T-helper 9 cell (primary cell): ENCODE data around the gene SH3TC2.

Source experiments
- DNase-seq: peaks from one replicate; pipeline ENCODE4 v3.0.0-alpha.2; 2020

Gene SH3TC2

DNA sequence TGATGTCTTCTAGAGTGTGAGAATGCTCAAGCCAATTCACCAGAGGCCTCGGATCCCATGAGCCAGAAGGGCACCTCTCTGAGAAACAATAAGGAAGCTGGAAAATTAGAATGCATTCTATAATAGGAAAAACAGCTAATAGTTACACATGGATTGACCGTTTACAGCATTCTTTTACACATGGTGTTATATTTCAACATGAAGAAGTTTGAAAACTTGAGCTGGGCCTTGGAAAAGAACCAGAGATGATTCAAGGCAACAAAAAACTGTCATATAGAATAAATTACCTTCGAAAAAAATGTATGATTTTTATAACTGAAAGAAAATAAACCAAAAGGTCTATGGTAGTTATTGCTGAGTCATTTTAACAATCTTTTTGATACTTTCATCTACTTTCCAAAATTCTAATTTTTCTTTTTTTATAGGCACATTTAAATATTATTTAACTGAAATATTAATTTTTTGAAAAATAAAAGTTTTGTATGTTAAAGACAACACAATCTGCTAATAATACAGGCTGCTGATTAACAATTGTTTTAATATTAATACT lies 6.2 kb downstream of the SH3TC2 start:
- no peak for DNase-seq

DNA sequence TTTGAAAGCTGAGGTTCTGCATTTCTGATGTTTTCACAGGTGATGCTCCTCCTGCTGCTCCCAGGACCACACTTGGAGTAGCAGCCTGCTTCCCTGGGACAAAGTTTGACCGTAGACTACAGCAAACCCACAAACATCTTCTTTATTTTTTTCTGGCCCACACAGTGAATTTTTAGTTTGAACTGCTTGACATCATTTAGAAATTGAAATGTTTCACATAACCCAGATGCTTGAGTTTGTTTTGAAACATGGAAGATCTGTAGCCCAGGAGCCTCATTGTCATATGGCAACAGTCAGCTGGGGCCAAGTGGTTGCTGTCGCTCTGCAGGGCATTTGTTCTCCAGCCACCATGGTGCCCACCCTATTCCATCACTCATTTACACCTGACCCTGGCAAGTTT lies 8.4 kb downstream of the SH3TC2 start:
- no peak for DNase-seq

DNA sequence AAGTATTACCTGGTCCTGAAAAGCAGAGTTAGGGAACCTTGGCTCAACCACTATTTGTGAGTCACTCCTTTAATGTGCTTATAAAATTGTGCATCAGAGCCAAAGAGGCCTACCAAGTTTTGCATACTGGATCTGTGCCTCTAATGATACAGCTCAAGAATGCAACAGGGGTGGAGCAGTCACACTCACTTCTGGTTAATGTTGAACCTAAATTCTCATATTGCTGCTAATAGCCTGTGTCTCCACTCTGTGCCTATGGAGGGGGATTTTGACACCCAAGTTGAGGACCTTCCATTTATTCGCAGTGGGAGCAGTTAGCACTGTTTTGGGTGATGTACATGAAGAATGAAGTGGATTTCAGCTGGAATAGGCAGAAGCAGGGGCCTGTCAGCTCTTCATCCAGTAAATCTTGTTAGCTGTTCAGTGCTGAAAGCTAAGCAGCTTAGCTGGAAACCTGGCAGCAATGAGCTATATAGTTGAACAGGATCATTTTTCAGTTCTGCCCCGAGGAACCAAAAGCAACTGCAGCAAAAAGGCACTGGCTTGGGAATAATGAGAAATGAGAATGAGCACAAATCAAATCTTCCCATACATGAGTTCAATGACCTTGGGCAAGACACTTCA lies 9.7 kb downstream of the SH3TC2 start:
- no peak for DNase-seq

DNA sequence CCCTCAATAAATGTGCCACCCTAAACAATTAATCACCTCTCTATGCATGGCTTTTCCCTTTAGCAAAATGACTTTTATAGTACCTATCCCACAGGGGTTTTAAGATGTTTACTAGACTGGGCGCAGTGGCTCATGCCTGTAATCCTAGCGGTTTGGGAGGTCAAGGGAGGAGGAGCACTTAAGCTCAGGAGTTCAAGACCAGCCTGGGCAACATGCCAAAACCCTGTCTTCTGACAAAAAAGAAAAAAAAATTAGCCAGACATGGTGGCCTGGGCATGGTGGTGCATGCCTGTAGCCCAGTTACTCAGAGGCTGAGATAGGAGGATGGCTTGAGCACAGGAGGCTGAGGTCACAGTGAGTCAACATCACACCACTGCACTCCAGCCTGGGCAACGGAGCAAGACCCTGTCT lies 13.5 kb downstream of the SH3TC2 start:
- DNase-seq, result no peak

DNA sequence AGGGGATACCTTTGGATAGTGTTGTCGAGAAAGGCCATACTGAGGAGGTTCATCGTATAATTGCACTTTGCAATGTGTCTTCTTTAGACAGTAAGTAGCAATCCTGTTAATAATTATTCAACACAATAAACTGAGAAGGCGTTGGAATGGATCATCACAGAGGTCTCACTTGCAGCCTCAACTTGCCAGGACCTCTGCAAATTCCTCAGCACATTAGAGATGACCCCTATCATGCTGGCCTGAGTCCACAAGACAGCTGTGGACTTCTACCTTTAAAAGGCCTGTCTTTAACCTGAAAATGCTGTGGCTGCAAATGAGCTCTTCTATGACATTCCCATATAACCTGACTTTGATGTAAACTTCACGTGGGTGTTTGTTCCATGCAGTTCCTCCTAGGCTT lies 14.1 kb downstream of the SH3TC2 start:
- DNase-seq, result no peak

DNA sequence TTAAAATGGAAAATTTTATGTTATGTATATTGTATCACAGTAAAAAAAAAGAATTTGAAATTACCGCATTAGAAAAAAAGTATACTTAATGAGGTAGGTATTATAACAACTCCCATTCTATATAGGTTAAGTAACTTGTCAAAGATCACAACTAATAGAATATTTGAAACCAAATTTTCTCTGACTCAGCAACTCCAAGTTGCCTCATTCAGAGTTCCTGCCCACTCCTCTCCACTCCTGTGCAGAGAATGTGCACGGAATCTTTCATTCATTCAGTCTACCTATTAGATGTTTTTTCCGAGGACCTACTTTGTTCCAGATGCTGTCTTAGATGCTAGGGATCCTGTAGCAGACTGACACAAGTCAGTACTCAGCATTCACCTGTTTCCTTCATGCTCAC lies 15.4 kb downstream of the SH3TC2 start:
- DNase-seq, result no peak

DNA sequence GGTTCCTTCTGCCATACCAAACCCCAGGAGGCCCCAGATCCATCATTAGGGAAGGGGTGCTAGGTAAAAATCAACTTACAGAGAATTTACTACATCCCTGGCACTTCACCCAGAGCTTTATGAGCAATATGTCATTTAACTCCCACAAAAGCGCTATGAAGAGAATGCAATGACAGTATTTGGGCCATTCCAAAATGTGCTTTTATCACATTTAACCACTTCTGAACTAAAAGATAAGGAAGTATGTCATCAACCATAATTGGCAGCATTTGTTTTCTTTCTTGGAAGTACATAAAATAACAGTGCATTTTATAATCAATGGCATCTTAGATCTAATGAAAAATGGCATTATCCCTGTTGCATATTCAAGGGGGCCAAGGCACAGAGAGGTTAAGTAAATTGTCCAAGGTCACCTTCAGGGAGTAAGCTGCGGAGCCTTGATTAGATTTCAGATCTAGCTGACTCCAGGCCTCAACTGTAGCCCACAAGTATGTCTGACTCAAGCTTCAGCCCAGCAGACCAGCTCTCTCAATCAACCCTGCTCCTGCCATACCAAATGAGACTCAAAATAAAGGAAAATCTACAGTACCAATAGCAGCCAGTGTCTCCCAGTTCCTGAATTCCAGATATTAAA lies 16.5 kb downstream of the SH3TC2 start:
- no peak for DNase-seq

DNA sequence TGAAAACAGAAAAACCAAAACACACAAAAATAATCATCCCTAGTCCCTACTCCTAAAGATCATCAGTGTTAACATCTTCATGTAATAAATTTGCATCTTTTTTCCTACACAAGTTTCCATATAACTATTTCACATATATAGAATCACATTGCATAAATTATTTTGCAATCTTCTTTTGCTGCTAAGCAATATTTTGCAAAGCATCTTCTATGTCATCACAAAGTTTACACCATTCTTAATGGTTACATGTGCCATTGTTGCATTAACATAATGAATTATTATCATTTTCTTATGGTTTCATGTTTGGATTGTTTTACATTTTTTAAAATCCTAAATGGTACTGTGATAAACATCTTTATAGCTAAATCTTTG lies 17.8 kb downstream of the SH3TC2 start:
- no peak for DNase-seq

DNA sequence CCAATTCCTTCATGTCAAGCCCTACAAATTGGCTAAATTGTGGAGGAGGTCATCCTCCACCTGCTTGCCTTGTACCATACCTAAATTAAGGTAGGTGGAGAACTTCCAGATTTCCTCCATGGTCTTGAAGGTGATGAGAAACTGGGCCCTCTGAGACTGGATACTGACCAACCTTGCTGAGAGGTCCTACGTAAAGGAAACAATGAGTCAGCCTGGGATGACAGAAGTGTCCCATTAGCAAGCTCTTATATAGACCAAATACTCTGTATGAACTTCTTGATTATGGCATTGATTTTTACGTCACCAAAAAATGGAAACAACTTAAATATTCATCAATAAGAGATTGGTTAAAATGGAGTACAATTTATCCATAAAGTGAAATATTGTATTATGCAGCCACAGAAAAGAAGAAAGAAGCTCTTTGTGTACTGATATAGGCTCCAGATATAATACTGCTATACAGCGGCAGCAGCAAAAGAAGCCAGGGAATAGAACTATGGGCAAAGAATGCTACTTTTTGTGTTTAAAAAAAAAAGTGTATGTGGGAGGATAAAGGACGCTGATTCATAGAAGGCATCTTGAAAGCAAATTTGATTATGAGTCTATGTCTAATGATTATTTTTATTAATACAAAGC lies 18.3 kb downstream of the SH3TC2 start:
- no peak for DNase-seq

DNA sequence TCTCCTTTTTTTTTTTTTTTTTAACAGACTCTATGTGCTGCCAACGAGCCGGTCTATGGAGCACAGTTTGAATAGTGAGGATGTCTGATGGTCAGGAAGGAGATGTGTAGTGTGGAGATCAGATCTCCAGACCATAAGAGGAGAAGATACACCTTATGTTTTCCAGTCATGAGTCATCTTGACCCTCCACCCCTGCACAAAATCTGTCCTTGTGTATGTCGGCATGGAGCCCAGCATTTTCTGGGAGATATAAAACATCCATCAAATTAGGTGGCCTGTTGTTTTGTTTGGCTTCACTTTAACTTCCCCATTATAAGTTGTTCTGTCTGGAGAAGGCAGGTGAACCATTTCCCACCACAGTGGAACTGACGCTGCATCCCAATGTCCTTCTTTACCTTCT lies 19.2 kb downstream of the SH3TC2 start:
- DNase-seq, result no peak

DNA sequence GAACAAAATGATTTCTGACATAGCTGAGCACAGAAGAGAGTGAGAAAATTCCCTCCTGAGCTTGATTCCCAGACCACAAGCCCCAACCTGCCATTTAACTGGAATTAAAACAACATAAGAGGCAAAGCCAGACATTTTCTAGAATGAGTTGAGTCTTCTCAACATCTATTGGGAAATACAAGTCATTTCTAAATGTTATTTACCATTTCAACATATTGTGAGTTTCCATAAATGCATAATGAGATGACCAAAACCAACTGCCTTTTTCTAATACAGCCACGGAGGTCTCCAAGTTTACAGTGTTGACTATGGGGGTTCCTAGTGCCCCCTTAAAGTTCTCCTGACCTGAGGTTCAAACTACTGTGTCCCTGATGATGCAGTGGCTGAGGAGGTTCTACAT lies 20.0 kb downstream of the SH3TC2 start:
- DNase-seq, result no peak

DNA sequence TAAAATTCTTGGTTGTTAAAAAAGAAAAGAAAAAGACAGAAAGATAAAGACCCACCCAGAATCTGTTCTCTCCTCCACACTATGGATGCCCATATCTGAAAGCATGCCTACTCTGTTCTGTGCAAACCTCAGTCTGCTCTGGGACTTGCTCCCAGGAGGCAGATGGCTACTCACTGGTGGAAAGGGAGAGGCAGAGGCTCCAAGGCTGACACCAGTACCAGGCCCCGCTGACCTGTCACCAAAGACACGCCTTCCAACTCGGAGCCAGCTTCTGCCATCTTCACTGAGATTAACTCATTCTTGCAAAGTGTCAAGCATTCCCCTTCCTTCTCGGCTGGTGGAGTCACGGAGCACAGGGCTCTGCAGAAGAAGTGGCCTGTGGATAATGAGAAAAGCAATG lies 21.6 kb downstream of the SH3TC2 start:
- DNase-seq, result no peak

DNA sequence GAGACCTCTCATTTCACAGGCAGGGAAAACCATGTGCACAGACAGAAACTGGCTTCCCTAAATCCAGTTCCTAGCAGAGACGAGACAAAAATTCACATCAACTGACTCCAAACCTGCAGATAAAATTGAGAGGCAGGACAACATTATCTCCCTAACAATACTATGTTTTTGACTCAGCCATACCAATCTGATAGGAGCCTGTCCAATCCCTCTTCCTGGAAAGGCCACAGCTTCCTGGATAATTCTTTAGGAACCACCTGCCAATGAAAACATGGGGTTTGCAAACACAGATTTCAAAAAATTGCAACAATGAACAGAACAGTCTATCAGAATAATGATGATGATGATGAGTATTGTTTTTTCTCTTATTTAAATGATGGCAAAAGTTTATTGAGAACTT lies 22.4 kb downstream of the SH3TC2 start:
- no peak for DNase-seq

DNA sequence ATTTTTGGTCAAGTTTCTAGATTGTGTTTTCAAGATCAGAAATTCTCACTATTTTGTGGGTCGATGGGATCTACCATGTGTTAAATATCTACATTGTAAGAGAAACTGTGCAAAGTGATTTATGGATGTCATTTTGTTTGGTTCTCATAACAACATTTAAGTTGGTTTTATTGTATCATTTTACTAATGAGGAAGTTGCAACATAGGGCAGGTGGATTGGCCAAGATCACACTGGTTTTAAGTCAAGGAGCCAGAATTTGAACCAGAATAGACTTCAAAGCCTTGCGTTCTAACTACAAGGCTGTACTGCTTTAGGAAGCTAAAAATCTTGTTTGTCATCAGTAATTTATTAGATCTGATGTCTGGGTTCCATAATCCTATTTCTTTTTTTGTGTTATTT lies 23.4 kb downstream of the SH3TC2 start:
- DNase-seq, result no peak

DNA sequence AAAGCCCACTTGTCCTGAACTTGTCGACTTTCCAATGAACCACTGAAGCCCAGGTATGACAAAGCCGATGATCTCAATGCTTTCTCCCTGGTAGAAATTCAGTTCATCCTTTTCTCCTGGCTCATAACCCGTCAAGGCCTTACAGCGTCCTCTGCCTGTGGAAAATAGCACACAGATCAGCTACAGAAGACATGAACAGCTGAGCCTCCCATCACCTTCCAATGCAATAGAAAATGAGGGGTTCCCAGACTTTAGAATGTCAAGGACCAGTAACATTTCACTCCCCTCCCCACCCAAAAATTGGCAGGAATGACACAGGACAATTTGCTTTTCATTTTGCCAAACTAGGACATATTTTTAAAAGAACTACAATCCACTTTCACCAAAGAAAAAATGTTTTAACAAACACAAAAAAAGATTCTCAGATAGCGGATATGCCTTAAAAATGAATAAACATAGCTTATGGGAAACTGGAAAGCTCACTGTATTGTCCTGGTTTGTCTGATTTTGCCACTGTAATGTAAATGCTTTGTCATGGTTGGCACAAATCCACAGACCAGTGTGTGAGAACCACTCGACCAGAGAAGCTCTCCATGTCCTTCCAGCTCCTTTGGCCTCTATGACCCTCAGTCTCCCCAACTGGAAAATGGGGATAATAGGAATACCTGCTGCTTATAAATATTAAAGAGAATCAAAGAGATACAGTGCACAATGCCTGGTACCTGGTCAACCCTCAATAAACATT lies 24.4 kb downstream of the SH3TC2 start:
- DNase-seq, result no peak

DNA sequence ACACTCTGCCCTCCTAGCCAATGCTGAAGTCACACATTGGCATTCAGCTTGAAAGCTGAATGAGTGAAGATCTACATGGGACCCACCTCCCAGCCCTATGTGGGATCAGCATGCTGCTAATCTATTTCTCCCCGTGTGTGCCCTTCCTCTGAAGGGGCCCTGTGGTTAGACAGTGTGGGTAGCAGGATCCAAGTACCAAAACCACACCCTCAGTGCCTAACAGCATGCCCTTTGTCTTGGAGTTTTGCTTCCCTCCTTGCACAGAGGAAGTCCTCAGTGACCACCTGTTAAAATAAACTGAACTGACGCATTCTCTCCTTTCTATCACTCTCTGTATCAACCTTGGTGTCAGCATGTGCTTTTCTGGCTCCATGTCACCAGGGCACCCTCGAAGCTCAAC lies 25.0 kb downstream of the SH3TC2 start:
- no peak for DNase-seq

DNA sequence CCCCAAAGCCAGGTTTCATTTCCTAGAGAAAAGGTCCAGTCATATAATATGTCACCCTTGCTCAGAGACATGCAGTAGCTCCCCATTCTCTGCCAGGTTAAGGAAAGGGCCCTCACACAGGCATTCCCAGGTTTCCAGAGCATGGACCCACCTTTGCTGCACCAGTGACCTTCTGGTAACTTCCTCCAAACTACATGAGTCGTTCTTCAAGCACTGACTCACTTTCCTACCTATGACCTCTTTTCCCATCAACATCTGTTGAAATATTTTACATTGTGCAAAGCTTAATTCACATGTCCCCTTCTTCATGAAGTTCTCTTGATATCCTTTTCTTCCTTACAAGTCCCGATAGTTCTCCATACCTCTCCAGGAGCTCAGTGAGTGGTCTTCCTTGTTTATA lies 25.9 kb downstream of the SH3TC2 start:
- DNase-seq, result no peak

DNA sequence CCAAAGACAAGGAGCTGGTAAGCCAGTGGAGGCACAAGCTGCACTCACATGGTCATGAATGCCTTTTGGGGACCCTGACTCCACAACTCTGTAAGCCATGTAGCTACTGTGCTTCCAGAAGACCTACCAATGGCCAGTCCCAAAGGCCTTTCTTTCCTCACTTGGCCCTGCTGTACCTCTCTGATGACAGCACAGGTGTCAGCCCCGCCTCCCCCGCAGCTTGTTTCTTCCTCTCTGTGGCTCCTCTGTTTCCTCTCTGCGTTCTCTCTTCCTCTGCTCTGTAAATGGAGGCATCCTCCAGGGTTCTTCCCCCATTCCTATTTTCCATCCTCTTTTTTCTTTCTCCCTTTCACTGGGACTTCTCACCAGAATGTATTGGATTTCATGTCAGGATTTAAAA lies 26.7 kb downstream of the SH3TC2 start:
- no peak for DNase-seq

DNA sequence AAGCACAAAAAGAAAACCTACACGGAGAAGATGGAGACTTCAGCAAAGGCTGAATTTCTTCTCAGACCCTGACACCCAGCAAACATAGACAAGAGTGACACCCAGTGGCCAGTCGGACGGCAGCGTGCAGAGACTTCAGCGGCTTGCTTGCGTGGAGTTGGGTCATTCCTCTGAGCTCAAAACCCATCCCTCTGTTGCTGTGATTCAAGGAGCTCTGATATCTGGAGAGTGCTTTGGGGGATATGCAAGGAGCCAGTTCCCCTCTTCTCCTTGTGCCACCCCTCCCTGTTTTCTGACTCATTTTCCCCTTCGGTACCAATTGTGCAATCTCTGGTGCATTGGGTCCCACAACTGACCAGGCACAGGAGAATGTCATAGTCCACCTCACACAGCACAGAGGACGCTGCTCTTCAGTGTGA lies 27.5 kb downstream of the SH3TC2 start:
- DNase-seq, result peak; percentile 56

DNA sequence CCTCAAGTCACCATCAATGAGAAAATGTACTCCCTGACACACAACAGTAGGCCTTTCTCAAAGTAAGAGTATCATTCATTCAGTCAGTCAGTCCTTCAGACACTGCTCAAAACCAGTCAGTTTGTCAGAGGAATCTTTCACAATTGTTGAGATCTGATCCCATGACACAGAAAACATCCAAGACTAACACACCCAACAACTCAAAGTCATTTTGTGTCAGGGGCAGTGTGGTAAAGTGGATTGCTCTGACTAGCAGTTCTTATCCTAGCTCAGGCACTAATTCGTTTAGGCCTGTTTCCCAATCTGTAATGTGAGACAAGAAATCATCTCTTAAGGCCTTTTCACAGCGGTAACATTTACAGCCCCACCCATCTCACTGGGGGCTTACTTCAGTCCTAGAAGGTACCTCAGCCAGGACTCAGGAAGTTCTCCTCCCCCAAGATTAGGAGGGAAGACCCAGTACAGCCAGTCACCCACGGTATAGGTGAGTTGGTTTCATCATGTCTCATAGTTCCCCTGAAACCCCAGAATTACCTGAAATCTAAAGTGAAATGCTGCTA lies 31.9 kb downstream of the SH3TC2 start:
- DNase-seq, result no peak

DNA sequence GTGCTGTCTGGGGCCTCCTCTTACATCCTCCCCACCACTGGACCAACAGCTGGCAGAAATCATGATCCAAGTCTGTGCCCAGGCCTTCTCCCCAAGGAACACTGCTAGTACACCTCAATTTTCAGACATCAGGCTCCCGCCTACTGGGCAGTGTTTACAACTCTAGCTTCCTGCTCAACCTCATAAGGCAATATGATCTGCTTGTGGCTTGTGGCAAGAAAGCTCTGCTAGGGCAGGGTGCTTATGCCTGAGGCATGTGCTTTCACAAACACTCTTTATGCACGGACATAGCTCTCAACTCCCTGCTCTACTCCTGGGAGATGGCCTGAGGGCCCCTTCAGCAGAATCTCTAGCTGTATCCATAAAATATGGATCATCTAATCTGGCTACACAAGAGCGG lies 32.5 kb downstream of the SH3TC2 start:
- no peak for DNase-seq

DNA sequence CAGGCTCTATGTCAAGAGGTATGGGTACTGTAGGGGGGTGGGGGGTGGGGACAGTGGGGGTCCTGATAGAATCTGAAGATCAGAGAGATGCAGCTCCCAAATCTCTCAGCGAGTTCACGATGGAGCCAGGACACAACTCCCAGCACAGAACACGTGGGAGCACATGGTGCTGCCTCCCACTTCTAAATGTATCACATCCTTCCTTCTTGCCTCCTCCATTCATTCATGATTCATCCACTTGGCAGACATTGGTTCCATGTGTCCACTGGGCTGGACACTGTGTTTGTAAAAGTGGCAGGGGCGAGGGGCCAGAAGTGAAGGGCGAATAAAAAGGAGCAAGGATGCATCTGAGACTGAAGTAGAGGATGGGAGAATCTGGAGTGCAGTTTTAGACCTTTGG lies 33.9 kb downstream of the SH3TC2 start:
- no peak for DNase-seq

DNA sequence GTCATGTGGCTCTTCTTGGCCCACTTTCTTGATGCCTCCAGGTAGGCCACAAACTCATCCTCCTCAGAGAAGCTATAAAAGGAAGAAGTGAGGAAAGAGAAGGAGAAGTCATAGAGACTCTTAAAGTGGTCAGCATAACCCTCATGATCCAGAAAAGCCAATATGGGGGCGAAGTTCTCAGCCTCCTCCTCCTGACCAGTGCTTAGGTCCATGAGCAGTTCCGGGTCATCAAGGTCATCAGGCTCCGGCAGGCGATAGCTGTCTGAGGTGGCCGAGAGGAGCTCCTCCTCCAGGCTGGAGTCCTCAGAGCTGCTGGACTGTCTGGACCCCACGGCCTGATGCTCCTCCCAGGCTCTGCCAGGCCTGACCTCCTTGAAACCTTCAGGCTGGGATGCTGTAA lies 34.7 kb downstream of the SH3TC2 start:
- no peak for DNase-seq
